T47D (cell line): ENCODE results near the gene FOXD1.
"Not testable (repeated sequence)": the region's sequence is repeated elsewhere in the genome, so short reads cannot be mapped to it uniquely, and the experiment has no call there.

Source experiments
- DNase-seq, 2 experiments: peaks; one replicate each; pipeline versions ENCODE4 v3.0.0 to v3.0.0-alpha.2; 2011 to 2012; ENCODE audit warnings: low read depth in 1 of 2, low spot score in 1 of 2
- JUND ChIP-seq: IDR thresholded peaks from 2 replicates; pipeline ENCODE4 v1.6.1; 2012; ENCODE audit warnings: low read depth
- in situ Hi-C: cut with HindIII; loops from 2 replicates; pipeline ENCODE4 v1.10.0; 2016; ENCODE audit warnings: low sequenced_read_pairs, low pct_unique_long_range_greater_than_20kb

The FOXD1 gene

DNA sequence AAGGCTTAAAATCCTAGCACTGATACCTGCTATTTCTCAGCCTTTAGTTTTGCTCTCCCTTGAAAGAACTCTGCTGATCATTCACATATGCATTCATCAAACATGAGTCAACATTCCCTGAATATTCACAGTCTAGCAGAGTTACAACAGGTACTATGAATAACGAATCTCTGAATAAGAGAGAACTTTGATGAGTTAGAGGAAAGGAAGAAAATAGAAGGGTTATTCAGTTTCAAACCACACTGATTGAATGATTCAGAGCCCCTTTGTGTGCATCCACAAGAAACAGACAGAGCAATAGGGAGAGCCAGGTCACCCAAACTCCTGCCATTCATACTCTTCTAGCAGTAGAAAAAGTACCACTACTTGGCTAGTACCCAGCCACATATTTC is 36.0 kb downstream of the FOXD1 start:
- no peak for TF ChIP-seq JUND
- no peak for DNase-seq
- in situ Hi-C loops, result no loop called here

DNA sequence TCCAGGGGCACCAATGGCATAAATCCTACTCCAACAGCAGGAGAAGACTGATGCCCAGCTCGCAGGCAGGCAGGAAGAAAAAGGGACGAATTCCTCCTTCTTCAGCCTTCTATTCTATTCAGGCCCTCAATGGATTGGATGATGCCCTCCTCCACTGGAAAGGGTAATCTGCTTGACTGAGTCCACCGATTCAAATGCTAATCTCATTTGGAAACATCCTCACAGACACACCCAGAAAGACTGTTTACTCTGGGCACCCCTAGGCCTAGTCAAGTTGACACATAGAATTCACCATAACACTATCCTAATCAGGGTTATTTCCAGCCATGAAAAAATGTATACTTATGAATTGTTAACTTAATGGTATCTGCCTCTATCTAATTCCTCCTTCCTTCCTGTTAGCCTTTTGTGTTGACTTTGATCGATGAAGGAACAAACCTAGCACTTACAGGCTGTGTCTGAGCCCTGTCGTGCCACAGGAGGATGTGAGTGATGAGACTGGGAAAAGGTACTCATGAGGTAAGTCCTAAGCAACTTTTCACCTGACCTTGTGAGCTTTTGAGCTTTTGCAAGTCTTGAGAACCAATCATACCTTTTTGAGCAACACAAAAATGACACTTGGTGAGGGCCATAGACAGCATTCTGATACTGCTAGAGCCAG is 36.5 kb downstream of the FOXD1 start:
- DNase-seq, result no peak
- no peak for TF ChIP-seq JUND
- in situ Hi-C loops, result no loop called here

DNA sequence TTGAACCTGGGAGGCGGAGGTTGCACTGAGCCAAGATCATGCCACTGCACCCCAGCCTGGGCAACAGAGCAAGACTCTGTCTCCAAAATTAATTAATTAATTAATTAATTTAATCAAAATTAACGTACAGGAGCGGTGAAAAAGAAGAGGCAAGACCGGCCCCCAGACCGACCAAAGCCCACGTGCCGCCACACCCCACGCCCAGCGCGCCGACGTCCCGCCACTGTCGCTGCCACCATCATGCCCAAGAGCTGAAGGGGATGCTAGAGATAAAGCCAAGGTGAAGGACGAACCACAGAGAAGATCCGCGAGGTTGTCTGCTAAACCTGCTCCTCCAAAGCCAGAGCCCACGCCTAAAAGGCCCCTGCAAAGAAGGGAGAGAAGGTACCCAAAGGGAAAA is 38.6 kb downstream of the FOXD1 start:
- in situ Hi-C loops, DNase-seq: not testable (repeated sequence)

DNA sequence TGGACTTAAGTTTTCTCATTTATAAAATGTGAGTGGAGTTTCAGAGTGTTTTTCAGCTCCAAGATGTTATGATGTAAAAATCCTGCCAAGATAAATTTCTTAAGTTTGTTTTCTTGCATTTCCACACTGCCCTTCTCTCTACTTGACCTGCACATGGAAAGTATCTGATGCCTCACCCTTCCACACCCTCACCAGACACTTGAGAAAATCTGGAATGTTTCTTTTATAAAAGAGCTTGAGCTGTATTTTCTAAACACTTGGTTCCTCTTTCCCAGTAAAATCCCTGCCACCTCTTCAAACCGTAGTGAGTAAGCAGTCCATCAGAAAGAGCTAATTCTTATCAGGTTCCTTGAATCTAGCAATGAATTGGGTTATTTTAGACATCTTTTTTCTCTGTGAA is 42.9 kb downstream of the FOXD1 start:
- no peak for DNase-seq
- in situ Hi-C loops, result no loop called here
- no peak for TF ChIP-seq JUND

DNA sequence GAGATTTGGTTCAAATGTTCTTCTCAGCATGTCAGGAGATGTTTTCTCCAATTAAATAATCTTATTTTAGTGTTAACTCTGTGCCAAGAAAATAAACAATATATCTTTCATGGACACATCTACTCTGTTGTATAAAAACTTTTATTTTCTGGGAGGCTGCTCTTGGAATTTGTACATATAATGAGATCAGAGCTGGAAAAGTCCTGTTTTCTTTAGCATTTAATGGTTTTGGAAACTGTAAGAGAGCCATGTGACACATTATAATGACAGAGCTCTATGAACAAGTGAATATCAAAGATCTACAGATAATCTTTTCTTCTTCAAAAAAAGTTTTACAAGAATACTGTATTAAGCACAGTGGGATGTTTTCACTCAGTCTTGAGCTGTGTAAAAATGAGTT is 48.8 kb downstream of the FOXD1 start:
- no peak for TF ChIP-seq JUND
- no peak for DNase-seq
- in situ Hi-C loops, result no loop called here
